Neuronal stem cell (in vitro differentiated cells): ENCODE data around the gene PRR5.

Experiments
- DNase-seq: peaks from one replicate; pipeline ENCODE4 v3.0.0-alpha.2; 2013; ENCODE audit warnings: low spot score
- H2AFZ ChIP-seq: one replicate; pipeline ENCODE4 v1.6.1; 2013; ENCODE audit warnings: mild to moderate bottlenecking, low read length, inconsistent platforms
- H2AK5ac ChIP-seq: 2 replicates; pipeline ENCODE4 v1.6.1; 2013; ENCODE audit warnings: low read depth, mild to moderate bottlenecking, inconsistent platforms, low read length, moderate library complexity, mixed read lengths
- H2BK120ac ChIP-seq: 2 replicates; pipeline ENCODE4 v1.6.1; 2013; ENCODE audit warnings: low read depth, mild to moderate bottlenecking, inconsistent platforms, low read length, moderate library complexity, mixed read lengths
- H2BK12ac ChIP-seq: one replicate; pipeline ENCODE4 v1.6.1; 2013; ENCODE audit warnings: low read length, inconsistent platforms
- H2BK15ac ChIP-seq: 2 replicates; pipeline ENCODE4 v1.6.1; 2013; ENCODE audit warnings: mild to moderate bottlenecking, low read length, inconsistent platforms, mixed read lengths
- H2BK5ac ChIP-seq: one replicate; pipeline ENCODE4 v1.6.1; 2013; ENCODE audit warnings: inconsistent platforms, mild to moderate bottlenecking, low read length, moderate library complexity
- H3K14ac ChIP-seq: one replicate; pipeline ENCODE4 v1.6.1; 2013; ENCODE audit warnings: low read length, inconsistent platforms
- H3K18ac ChIP-seq: 2 replicates; pipeline ENCODE4 v1.6.1; 2013; ENCODE audit warnings: low read length, inconsistent platforms
- H3K23ac ChIP-seq: 2 replicates; pipeline ENCODE4 v1.6.1; 2013; ENCODE audit warnings: low read depth, mild to moderate bottlenecking, mixed read lengths, low read length, inconsistent platforms; ENCODE audit not compliant: poor library complexity
- H3K27ac ChIP-seq: replicated peaks from 3 replicates; pipeline ENCODE4 v1.5.1; 2013; ENCODE audit warnings: low read length, inconsistent platforms
- H3K27me3 ChIP-seq, 3 experiments: 2 replicates each; pipeline ENCODE4 v1.6.1; 2013; ENCODE audit warnings: low read length in 3 of 3, mild to moderate bottlenecking in 2 of 3, inconsistent platforms in 1 of 3, low read depth in 1 of 3, mixed read lengths in 1 of 3, moderate library complexity in 1 of 3; ENCODE audit not compliant: control insufficient read depth in 3 of 3, insufficient read depth in 3 of 3
- H3K36me3 ChIP-seq, 2 donors: replicated peaks in 1 of 2; 2 replicates each; pipeline ENCODE4 v1.6.1; 2013; ENCODE audit warnings: low read length in 2 of 2; ENCODE audit not compliant: control insufficient read depth in 2 of 2, insufficient read depth in 2 of 2
- H3K4ac ChIP-seq: 2 replicates; pipeline ENCODE4 v1.6.1; 2013; ENCODE audit warnings: inconsistent platforms, mild to moderate bottlenecking, low read length, moderate library complexity
- H3K4me1 ChIP-seq, 2 donors: 1 replicate in 1 of 2; 2 replicates in 1 of 2; pipeline ENCODE4 v1.6.1; 2013; ENCODE audit warnings: low read length in 2 of 2, low read depth in 1 of 2; ENCODE audit not compliant: control insufficient read depth in 2 of 2, insufficient read depth in 1 of 2
- H3K4me2 ChIP-seq: one replicate; pipeline ENCODE4 v1.6.1; 2013; ENCODE audit warnings: mild to moderate bottlenecking, low read length, inconsistent platforms; ENCODE audit not compliant: insufficient read depth, poor library complexity, severe bottlenecking
- H3K4me3 ChIP-seq, 2 donors: 2 replicates each; pipeline ENCODE4 v1.5.1; 2013; ENCODE audit warnings: low read length in 2 of 2, mild to moderate bottlenecking in 2 of 2, inconsistent platforms in 1 of 2, moderate library complexity in 1 of 2
- H3K79me1 ChIP-seq: one replicate; pipeline ENCODE4 v1.6.1; 2013; ENCODE audit warnings: low read depth, mild to moderate bottlenecking, inconsistent platforms, low read length, moderate library complexity
- H3K9ac ChIP-seq: one replicate; pipeline ENCODE4 v1.6.1; 2013; ENCODE audit warnings: mild to moderate bottlenecking, low read depth, low read length, inconsistent platforms; ENCODE audit not compliant: poor library complexity
- H3K9me3 ChIP-seq, 2 donors: replicated peaks in 1 of 2; 2 replicates each; pipeline versions ENCODE3 to v1.6.1; 2013; ENCODE audit warnings: low read length in 2 of 2, mild to moderate bottlenecking in 2 of 2, inconsistent platforms in 1 of 2, low read depth in 1 of 2, mixed read lengths in 1 of 2, moderate library complexity in 1 of 2; ENCODE audit not compliant: control insufficient read depth in 2 of 2, insufficient read depth in 1 of 2
- H4K8ac ChIP-seq: one replicate; pipeline ENCODE4 v1.6.1; 2013; ENCODE audit warnings: low read depth, mild to moderate bottlenecking, inconsistent platforms, low read length, moderate library complexity
- H4K91ac ChIP-seq: one replicate; pipeline ENCODE4 v1.6.1; 2013; ENCODE audit warnings: low read length, low read depth, mild to moderate bottlenecking, inconsistent platforms; ENCODE audit not compliant: poor library complexity
- WGBS, 2 donors: extraction: QIAGEN DNeasy Blood & Tissue Kit; methylation state at CpG; one replicate each; pipeline ENCODE4 v1.1.7; 2013; ENCODE audit warnings: missing lambda C conversion rate in 2 of 2, mixed read lengths in 1 of 2; ENCODE audit not compliant: insufficient read length in 2 of 2, insufficient replicate concordance in 1 of 2; ENCODE audit errors: extremely low coverage in 2 of 2; 5-methylcytosine and 5-hydroxymethylcytosine counted together

The PRR5 gene

GRCh38 chr22:44727709-44728108 is 25.7 kb downstream of the PRR5 start:
- H2AK5ac ChIP-seq = peak overlapping the region; percentile 46
- no peak overlapping the region for H4K91ac ChIP-seq
- H3K9ac ChIP-seq = no peak overlapping the region
- no peak overlapping the region for H3K4me2 ChIP-seq
- peaks cover 6% of the 10 kb centered on the region for H3K79me1 ChIP-seq
- WGBS, 2 donors = no CpG with 5 or more reads among the region's 13 CpGs
- peak overlapping the region; percentile 24 for H2BK12ac ChIP-seq
- H2AFZ ChIP-seq = no peak overlapping the region
- H3K4me1 ChIP-seq = peaks cover 10 to 18% of the 10 kb centered on the region in 2 donors
- no peak overlapping the region for H3K14ac ChIP-seq
- no peak overlapping the region for H3K23ac ChIP-seq
- peaks cover 0 to 6% of the 10 kb centered on the region in 2 donors for H3K36me3 ChIP-seq
- H4K8ac ChIP-seq = no peak overlapping the region
- no peak for DNase-seq
- no peak overlapping the region for H2BK120ac ChIP-seq
- peaks cover 0 to 5% of the 10 kb centered on the region in 2 donors for H3K9me3 ChIP-seq
- no peak overlapping the region for H3K27ac ChIP-seq
- H3K18ac ChIP-seq = no peak overlapping the region
- H2BK15ac ChIP-seq = no peak overlapping the region
- no peaks in the 10 kb centered on the region for H3K27me3 ChIP-seq
- H3K4ac ChIP-seq = no peak overlapping the region
- no peak overlapping the region for H2BK5ac ChIP-seq
- no peak overlapping the region for H3K4me3 ChIP-seq

DNA sequence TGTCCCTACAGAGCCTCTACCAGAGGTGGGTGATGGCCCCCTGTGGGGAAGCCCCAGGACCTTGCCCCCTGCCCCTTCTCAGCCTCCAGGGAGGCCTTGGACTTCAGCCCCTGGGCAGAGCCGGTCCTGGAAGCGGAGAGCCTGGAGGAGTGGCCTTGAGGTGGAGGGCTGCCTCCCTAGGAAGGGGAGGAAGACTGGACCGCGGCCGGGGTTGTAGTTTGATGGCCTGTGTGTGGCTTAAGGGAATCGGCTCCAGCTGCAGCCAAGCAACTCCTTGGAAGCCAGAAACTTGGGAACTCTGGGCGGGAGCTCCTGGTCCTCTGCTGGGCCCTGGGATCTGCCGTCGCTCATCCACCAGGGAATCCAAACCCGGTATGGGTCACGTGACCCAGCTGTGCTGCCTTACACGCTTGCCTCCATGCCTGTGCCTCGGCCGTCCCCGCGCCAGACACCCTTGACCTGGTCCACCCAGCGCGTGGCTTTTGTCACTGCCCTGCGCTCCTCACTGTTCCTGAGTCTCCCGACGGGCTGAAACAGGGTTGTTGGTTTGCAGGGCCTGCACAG is 26.8 kb downstream of the PRR5 start:
- Histone ChIP-seq H4K91ac (no peak overlapping the region), H2BK12ac (no peak overlapping the region), H2BK5ac (peak overlapping the region; percentile 95), H2BK120ac (no peak overlapping the region), H3K27ac (no peak overlapping the region), H3K36me3 (peaks cover 0 to 6% of the 10 kb centered on the region in 2 donors), H3K9me3 (peaks cover 0 to 6% of the 10 kb centered on the region in 2 donors), H3K4me2 (no peak overlapping the region), H3K4me1 (peaks cover 9 to 18% of the 10 kb centered on the region in 2 donors), H2AFZ (peak overlapping the region; percentile 88), H3K9ac (no peak overlapping the region), H3K23ac (peak overlapping the region; percentile 43), H3K79me1 (peaks cover 6% of the 10 kb centered on the region), H2BK15ac (peak overlapping the region; percentile 67), H3K18ac (peak overlapping the region; percentile 76), H3K4me3 (no peak overlapping the region), H2AK5ac (no peak overlapping the region), H4K8ac (peak overlapping the region; percentile 43), H3K4ac (no peak overlapping the region), H3K14ac (peak overlapping the region; percentile 56), H3K27me3 (no peaks in the 10 kb centered on the region)
- WGBS, 2 donors = no CpG with 5 or more reads among the region's 21 CpGs
- no peak for DNase-seq

DNA sequence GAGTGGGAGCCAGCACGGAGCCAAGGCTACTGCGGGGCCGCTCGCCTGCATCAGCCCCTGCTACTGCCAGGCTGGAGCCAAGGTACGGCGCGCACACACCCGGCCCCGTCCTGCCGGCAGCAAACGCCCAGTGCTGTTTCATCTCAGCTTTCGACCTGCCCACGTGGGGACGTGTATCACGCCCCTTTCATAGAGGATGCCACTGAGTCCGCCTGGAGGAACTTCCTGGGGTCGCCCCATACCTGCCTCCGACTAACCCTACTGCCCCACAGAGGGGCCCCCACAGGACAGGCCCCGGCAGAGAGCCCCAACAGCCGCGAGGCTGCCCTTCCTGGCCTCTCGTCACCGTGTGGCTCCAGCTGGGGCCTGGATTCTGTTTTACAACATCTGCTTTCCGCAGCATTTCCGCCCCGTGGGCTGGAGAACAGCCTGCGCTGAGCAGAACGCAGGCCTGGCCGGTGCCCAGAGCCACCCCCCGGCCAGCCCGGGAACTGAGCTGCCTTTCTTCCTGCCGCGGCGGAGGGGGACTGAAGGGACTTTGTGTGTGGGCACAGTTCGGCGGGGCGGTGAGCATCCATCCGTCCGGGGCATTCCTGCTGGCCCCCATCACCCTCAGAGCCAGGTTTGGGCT is 27.5 kb downstream of the PRR5 start:
- Histone ChIP-seq H3K14ac (no peak overlapping the region), H3K79me1 (peaks cover 6% of the 10 kb centered on the region), H4K8ac (no peak overlapping the region), H2BK12ac (peak overlapping the region; percentile 89), H3K27ac (no peak overlapping the region), H3K36me3 (peaks cover 0 to 6% of the 10 kb centered on the region in 2 donors), H2BK15ac (no peak overlapping the region), H3K27me3 (peaks cover 0 to 3% (median 0%) of the 10 kb centered on the region in 3 experiments), H3K4me3 (no peak overlapping the region), H2AFZ (peak overlapping the region; percentile 88), H3K9me3 (peaks cover 0 to 6% of the 10 kb centered on the region in 2 donors), H3K9ac (no peak overlapping the region), H3K4me2 (no peak overlapping the region), H3K18ac (peak overlapping the region; percentile 76), H3K4me1 (peaks cover 9 to 18% of the 10 kb centered on the region in 2 donors), H2BK5ac (peak overlapping the region; percentile 95), H3K23ac (peak overlapping the region; percentile 43), H4K91ac (no peak overlapping the region), H3K4ac (peak overlapping the region; percentile 66), H2BK120ac (no peak overlapping the region), H2AK5ac (peak overlapping the region; percentile 27)
- no peak for DNase-seq
- no CpG with 5 or more reads among the region's 39 CpGs for WGBS, 2 donors

GRCh38 chr22:44730022-44730393 is 28.0 kb downstream of the PRR5 start:
- H3K4ac ChIP-seq = no peak overlapping the region
- peaks cover 0 to 6% of the 10 kb centered on the region in 2 donors for H3K36me3 ChIP-seq
- peak overlapping the region; percentile 88 for H2AFZ ChIP-seq
- H4K91ac ChIP-seq = no peak overlapping the region
- H2BK15ac ChIP-seq = no peak overlapping the region
- no peak overlapping the region for H2BK12ac ChIP-seq
- peaks cover 6% of the 10 kb centered on the region for H3K79me1 ChIP-seq
- H2BK5ac ChIP-seq = no peak overlapping the region
- peaks cover 0 to 8% (median 0%) of the 10 kb centered on the region in 3 experiments for H3K27me3 ChIP-seq
- no peak overlapping the region for H3K9ac ChIP-seq
- H3K23ac ChIP-seq = no peak overlapping the region
- H3K18ac ChIP-seq = peak overlapping the region; percentile 7
- H3K4me2 ChIP-seq = no peak overlapping the region
- H3K4me3 ChIP-seq = no peak overlapping the region
- H3K27ac ChIP-seq = peak overlapping the region; percentile 44
- peaks cover 0 to 6% of the 10 kb centered on the region in 2 donors for H3K9me3 ChIP-seq
- H2AK5ac ChIP-seq = no peak overlapping the region
- no peak overlapping the region for H4K8ac ChIP-seq
- no peak overlapping the region for H2BK120ac ChIP-seq
- H3K14ac ChIP-seq = no peak overlapping the region
- DNase-seq = no peak
- WGBS, 2 donors = no CpG with 5 or more reads among the region's 14 CpGs
- H3K4me1 ChIP-seq = peaks cover 9 to 18% of the 10 kb centered on the region in 2 donors
